Stimulated activated memory B cell treated with anti-CD40 and anti-IgM and Interleukin-4, amounts not matched to agents 10 μg/mL and 1 μg/mL and 100 μg/mL, for 72 hours (primary cell): ENCODE measurements around the gene MEPCE.
A peak's percentile ranks its signal among the peaks of the same experiment; 100 is the strongest.
"Not testable (repeated sequence)": the region's sequence is repeated elsewhere in the genome, so short reads cannot be mapped to it uniquely, and the experiment has no call there.

ENCODE experiments used
- ATAC-seq: fragments of 150-1000 bp; cut with Tn5 transposase; 2 replicates; pipeline ENCODE4 v1.10.0; 2021
- H3K27ac Mint-ChIP-seq: one replicate; pipeline ENCODE4 v1.8.0; 2022; ENCODE audit warnings: mild to moderate bottlenecking, mixed read lengths
- H3K27me3 Mint-ChIP-seq: one replicate; pipeline ENCODE4 v1.8.0; 2022; ENCODE audit warnings: mixed read lengths
- H3K36me3 Mint-ChIP-seq: one replicate; pipeline ENCODE4 v1.8.0; 2022; ENCODE audit warnings: mixed read lengths
- H3K4me1 Mint-ChIP-seq: one replicate; pipeline ENCODE4 v1.8.0; 2022; ENCODE audit warnings: mixed read lengths
- H3K4me3 Mint-ChIP-seq: one replicate; pipeline ENCODE4 v1.8.0; 2022; ENCODE audit warnings: mild to moderate bottlenecking, moderate library complexity, mixed read lengths
- H3K9me3 Mint-ChIP-seq: one replicate; pipeline ENCODE4 v1.8.0; 2022; ENCODE audit warnings: mixed read lengths

Gene MEPCE

GRCh38 chr7:100437150-100438100 lies 7.8 kb downstream of the MEPCE start:
- Mint-ChIP-seq H3K4me3 (peak overlapping the region; percentile 85), H3K9me3 (no peaks in the 10 kb centered on the region), H3K27ac (peak overlapping the region; percentile 85), H3K36me3 (peaks cover 30% of the 10 kb centered on the region), H3K27me3 (no peaks in the 10 kb centered on the region), H3K4me1 (peaks cover 31% of the 10 kb centered on the region)
- no peak for ATAC-seq

- no peak for ATAC-seq
- Mint-ChIP-seq H3K4me1 (peaks cover 24% of the 10 kb centered on the region), H3K27me3 (no peaks in the 10 kb centered on the region), H3K27ac (no peak overlapping the region), H3K9me3 (no peaks in the 10 kb centered on the region), H3K36me3 (peaks cover 29% of the 10 kb centered on the region), H3K4me3 (peak overlapping the region; percentile 30)
These were observed 8.5 kb downstream of the MEPCE start for GRCh38 chr7:100438172-100438571.

GRCh38 chr7:100438731-100439130 lies 9.1 kb downstream of the MEPCE start:
- H3K27ac Mint-ChIP-seq, H3K9me3 Mint-ChIP-seq: not testable (repeated sequence)
- H3K36me3 Mint-ChIP-seq, result peaks cover 24% of the 10 kb centered on the region

GRCh38 chr7:100439244-100439643 lies 9.6 kb downstream of the MEPCE start:
- H3K9me3 Mint-ChIP-seq, ATAC-seq, H3K27ac Mint-ChIP-seq, H3K4me3 Mint-ChIP-seq, H3K27me3 Mint-ChIP-seq: not testable (repeated sequence)
- peaks cover 15% of the 10 kb centered on the region for H3K4me1 Mint-ChIP-seq
- peaks cover 19% of the 10 kb centered on the region for H3K36me3 Mint-ChIP-seq

More at GRCh38 chr7:100438731-100439130, 9.1 kb downstream of the MEPCE start:
- H3K4me1 Mint-ChIP-seq, result peaks cover 18% of the 10 kb centered on the region
- not testable (repeated sequence) for ATAC-seq, H3K4me3 Mint-ChIP-seq, H3K27me3 Mint-ChIP-seq

- Mint-ChIP-seq H3K27me3 (no peaks in the 10 kb centered on the region), H3K9me3 (no peaks in the 10 kb centered on the region)
- ATAC-seq, result no peak
These were observed 12.3 kb downstream of the MEPCE start for GRCh38 chr7:100441641-100442535.

GRCh38 chr7:100443096-100443840 lies 13.6 kb downstream of the MEPCE start:
- Mint-ChIP-seq H3K9me3 (no peaks in the 10 kb centered on the region), H3K4me3 (no peak overlapping the region), H3K36me3 (no peaks in the 10 kb centered on the region), H3K4me1 (peaks cover 21% of the 10 kb centered on the region), H3K27me3 (no peaks in the 10 kb centered on the region), H3K27ac (peak overlapping the region; percentile 48)
- ATAC-seq, result no peak

More at GRCh38 chr7:100441641-100442535, 12.3 kb downstream of the MEPCE start:
- H3K27ac Mint-ChIP-seq, result no peak overlapping the region
- peaks cover 21% of the 10 kb centered on the region for H3K4me1 Mint-ChIP-seq
- no peak overlapping the region for H3K4me3 Mint-ChIP-seq
- H3K36me3 Mint-ChIP-seq, result no peaks in the 10 kb centered on the region

- Mint-ChIP-seq H3K9me3 (no peaks in the 10 kb centered on the region), H3K4me1 (peaks cover 21% of the 10 kb centered on the region), H3K36me3 (no peaks in the 10 kb centered on the region), H3K27ac (peak overlapping the region; percentile 78), H3K4me3 (no peak overlapping the region), H3K27me3 (no peaks in the 10 kb centered on the region)
- peak; percentile 78 for ATAC-seq
These were observed 15.0 kb downstream of the MEPCE start for GRCh38 chr7:100444311-100445278.

- ATAC-seq, result no peak
- Mint-ChIP-seq H3K27me3 (no peaks in the 10 kb centered on the region), H3K4me1 (peaks cover 30% of the 10 kb centered on the region), H3K9me3 (no peaks in the 10 kb centered on the region), H3K27ac (peak overlapping the region; percentile 78), H3K36me3 (no peaks in the 10 kb centered on the region), H3K4me3 (no peak overlapping the region)
These were observed 16.4 kb downstream of the MEPCE start for GRCh38 chr7:100446040-100446439.

GRCh38 chr7:100447363-100447762 lies 17.7 kb downstream of the MEPCE start:
- not testable (repeated sequence) for ATAC-seq, H3K4me3 Mint-ChIP-seq, H3K36me3 Mint-ChIP-seq, H3K27me3 Mint-ChIP-seq, H3K9me3 Mint-ChIP-seq, H3K27ac Mint-ChIP-seq
- peaks cover 32% of the 10 kb centered on the region for H3K4me1 Mint-ChIP-seq

- no peaks in the 10 kb centered on the region for H3K27me3 Mint-ChIP-seq
- peak overlapping the region; percentile 18 for H3K4me3 Mint-ChIP-seq
- H3K27ac Mint-ChIP-seq, result no peak overlapping the region
- peaks cover 29% of the 10 kb centered on the region for H3K4me1 Mint-ChIP-seq
- no peak for ATAC-seq
- no peaks in the 10 kb centered on the region for H3K9me3 Mint-ChIP-seq
- H3K36me3 Mint-ChIP-seq, result no peaks in the 10 kb centered on the region
These were observed 19.7 kb downstream of the MEPCE start for GRCh38 chr7:100449190-100449795.

- Mint-ChIP-seq H3K4me1 (peaks cover 18% of the 10 kb centered on the region), H3K27me3 (no peaks in the 10 kb centered on the region), H3K36me3 (no peaks in the 10 kb centered on the region), H3K27ac (no peak overlapping the region), H3K9me3 (no peaks in the 10 kb centered on the region), H3K4me3 (no peak overlapping the region)
- no peak for ATAC-seq
These were observed 22.9 kb downstream of the MEPCE start for GRCh38 chr7:100452513-100452912.

GRCh38 chr7:100453854-100454253 lies 24.2 kb downstream of the MEPCE start:
- H3K36me3 Mint-ChIP-seq, H3K4me3 Mint-ChIP-seq, H3K9me3 Mint-ChIP-seq, H3K27me3 Mint-ChIP-seq, ATAC-seq, H3K27ac Mint-ChIP-seq: not testable (repeated sequence)
- peaks cover 18% of the 10 kb centered on the region for H3K4me1 Mint-ChIP-seq

GRCh38 chr7:100455206-100455605 lies 25.6 kb downstream of the MEPCE start:
- Mint-ChIP-seq H3K4me3 (no peak overlapping the region), H3K4me1 (peaks cover 17% of the 10 kb centered on the region), H3K36me3 (peaks cover 13% of the 10 kb centered on the region), H3K27ac (no peak overlapping the region), H3K9me3 (no peaks in the 10 kb centered on the region), H3K27me3 (no peaks in the 10 kb centered on the region)
- no peak for ATAC-seq
